HCT116 (cell line): ENCODE results near the gene AQP10. TPM values are rescaled to one million over a fixed set of nuclear protein-coding genes. Genes with fewer than 3 reads are reported as not detected.

Experiments
- ATAC-seq: fragments of 200-7000 bp; cut with Tn5 transposase; 2 replicates; pipeline ENCODE4 v1.9.1; 2020; ENCODE audit warnings: mild to moderate bottlenecking, moderate library complexity
- BruUV-seq: library from RNA; stranded (reverse); fragments of 400-500 nt; replicated peaks from 2 replicates; lab custom pipeline; 2021; lab: Mats Ljungman, UMichigan
- CTCF ChIA-PET: fragments of 300-600 bp; sonication (Branson Sonifier 250); formaldehyde crosslinking; loops from one replicate; lab custom pipeline; 2021; ENCODE audit warnings: antibody characterized with exemption; lab: Charles Lee
- POLR2A ChIA-PET: fragments of 300-600, 350-600 bp; sonication (Branson Sonifier 250); formaldehyde crosslinking; loops from one replicate; lab custom pipeline; 2021; ENCODE audit warnings: antibody characterized with exemption; lab: Charles Lee
- RAD21 ChIA-PET, 2 experiments: fragments of 300-600 bp; sonication (Branson Sonifier 250); formaldehyde crosslinking; loops; one replicate each; lab custom pipeline; 2023; ENCODE audit warnings: low total read pairs in 2 of 2; ENCODE audit not compliant: uncharacterized antibody in 2 of 2, unreplicated experiment in 2 of 2, low non-redundant PET in 1 of 2; lab: Charles Lee
- DNase-seq: peaks from one replicate; pipeline ENCODE4 v3.0.0-alpha.2; 2010; ENCODE audit warnings: low read depth, low spot score
- H2AFZ ChIP-seq: fragments of 200-600 bp; shearing (Covaris generic), sonication (generic); 2 replicates; pipeline ENCODE4 v1.6.1; 2017; ENCODE audit warnings: low read depth, mixed run types, mixed read lengths, antibody characterized with exemption, low read length; ENCODE audit not compliant: poor library complexity, severe bottlenecking
- H3K27ac ChIP-seq: 2 replicates; pipeline ENCODE4 v1.5.1; 2012; ENCODE audit warnings: low read depth, low read length
- H3K27me3 ChIP-seq: fragments of 200-600 bp; sonication (generic); 2 replicates; pipeline ENCODE4 v1.6.1; 2016; ENCODE audit warnings: mixed run types, low read length, mixed read lengths; ENCODE audit not compliant: insufficient read depth
- H3K36me3 ChIP-seq, 2 experiments: fragments of 200-500 bp in 1 of 2; fragments of 200-600 bp in 1 of 2; sonication (Bioruptor generic) in 1 of 2; sonication (generic) in 1 of 2; 2 replicates each; pipeline versions ENCODE4 v1.5.1 to v1.6.1; 2014 to 2016; ENCODE audit warnings: low read length in 2 of 2, inconsistent platforms in 1 of 2, mixed read lengths in 1 of 2, mixed run types in 1 of 2; ENCODE audit not compliant: insufficient read depth in 2 of 2, control insufficient read depth in 1 of 2
- H3K4me1 ChIP-seq, 2 experiments: fragments of 200-600 bp in 1 of 2; sonication (generic) in 1 of 2; 2 replicates each; pipeline versions ENCODE4 v1.5.1 to v1.6.1; 2012 to 2017; ENCODE audit warnings: low read length in 2 of 2, inconsistent platforms in 1 of 2, mild to moderate bottlenecking in 1 of 2, mixed read lengths in 1 of 2, mixed run types in 1 of 2, moderate library complexity in 1 of 2; ENCODE audit not compliant: insufficient read depth in 2 of 2, control insufficient read depth in 1 of 2
- H3K4me2 ChIP-seq: fragments of 200-600 bp; sonication (generic); 2 replicates; pipeline ENCODE4 v1.6.1; 2017; ENCODE audit warnings: mixed run types, low read length, mixed read lengths
- H3K4me3 ChIP-seq, 2 experiments: fragments of 200-600 bp in 1 of 2; sonication (generic) in 1 of 2; replicated peaks in 1 of 2; 2 replicates each; pipeline ENCODE4 v1.5.1; 2011 to 2016; ENCODE audit warnings: low read length in 2 of 2, control low read depth in 1 of 2, low read depth in 1 of 2, mild to moderate bottlenecking in 1 of 2, mixed read lengths in 1 of 2, mixed run types in 1 of 2
- H3K79me2 ChIP-seq: fragments of 200-600 bp; sonication (generic); 2 replicates; pipeline ENCODE4 v1.6.1; 2017; ENCODE audit warnings: mild to moderate bottlenecking, mixed run types, low read length, moderate library complexity, mixed read lengths; ENCODE audit not compliant: insufficient read depth
- H3K9ac ChIP-seq: fragments of 200-600 bp; sonication (generic); 2 replicates; pipeline ENCODE4 v1.6.1; 2016; ENCODE audit warnings: low read length, mixed read lengths
- H3K9me2 ChIP-seq: fragments of 200-600 bp; sonication (generic), shearing (Covaris generic); 2 replicates; pipeline ENCODE4 v1.6.1; 2017; ENCODE audit warnings: mixed run types, mild to moderate bottlenecking, moderate library complexity; ENCODE audit not compliant: insufficient read depth
- H3K9me3 ChIP-seq, 2 experiments: fragments of 200-500 bp in 1 of 2; fragments of 200-600 bp in 1 of 2; sonication (Bioruptor generic) in 1 of 2; sonication (generic) in 1 of 2; 2 replicates each; pipeline ENCODE4 v1.6.1; 2014 to 2017; ENCODE audit warnings: low read length in 2 of 2, mixed read lengths in 2 of 2, inconsistent platforms in 1 of 2, low read depth in 1 of 2, mild to moderate bottlenecking in 1 of 2, mixed run types in 1 of 2, moderate library complexity in 1 of 2; ENCODE audit not compliant: control insufficient read depth in 1 of 2, insufficient read depth in 1 of 2
- H4K20me1 ChIP-seq: fragments of 200-600 bp; sonication (generic), shearing (Covaris generic); 2 replicates; pipeline ENCODE4 v1.6.1; 2017; ENCODE audit warnings: mixed run types, mild to moderate bottlenecking, moderate library complexity; ENCODE audit not compliant: insufficient read depth
- CEBPB ChIP-seq: IDR thresholded peaks from 2 replicates; pipeline ENCODE4 v1.6.1; 2012; ENCODE audit warnings: low read depth
- EGR1 ChIP-seq: IDR thresholded peaks from 2 replicates; pipeline ENCODE4 v1.6.1; 2012; ENCODE audit warnings: low read depth
- ELF1 ChIP-seq: IDR thresholded peaks from 2 replicates; pipeline ENCODE4 v1.6.1; 2012; ENCODE audit warnings: low read depth, borderline replicate concordance
- FOSL1 ChIP-seq: IDR thresholded peaks from 2 replicates; pipeline ENCODE4 v1.6.1; 2012; ENCODE audit warnings: low read depth
- JUND ChIP-seq: IDR thresholded peaks from 2 replicates; pipeline ENCODE4 v1.6.1; 2012
- RAD21 ChIP-seq: IDR thresholded peaks from 2 replicates; pipeline ENCODE4 v1.6.1; 2012; ENCODE audit warnings: low read depth, mild to moderate bottlenecking
- SIN3A ChIP-seq: IDR thresholded peaks from 2 replicates; pipeline ENCODE4 v1.6.1; 2012; ENCODE audit warnings: low read depth
- SP1 ChIP-seq: IDR thresholded peaks from 2 replicates; pipeline ENCODE4 v1.6.1; 2012; ENCODE audit warnings: low read depth
- TCF7L2 ChIP-seq: IDR thresholded peaks from 2 replicates; pipeline ENCODE4 v1.7.0; 2011; ENCODE audit warnings: borderline replicate concordance, inconsistent platforms; ENCODE audit not compliant: insufficient read depth, insufficient read length; ENCODE audit errors: extremely low read depth
- ZNF274 ChIP-seq: fragments of 200-500 bp; sonication (Bioruptor generic); IDR thresholded peaks from 2 replicates; pipeline ENCODE4 v1.6.1; 2014; ENCODE audit warnings: mild to moderate bottlenecking, low read depth, low read length, inconsistent platforms
- intact Hi-C: fragments of 100-400 bp; cut with micrococcal nuclease; formaldehyde crosslinking; loops from 2 replicates; pipeline ENCODE4 v1.10.0; 2022
- total RNA-seq: library from RNA; stranded (reverse); gene quantifications from one replicate; pipeline ENCODE4 v1.2.1, GENCODE V29; 2021; ENCODE audit not compliant: unreplicated experiment
- TF ChIP-seq, protein P1 (sequence below): IDR thresholded peaks from 2 replicates; pipeline ENCODE4 v1.6.1; 2012
- TF ChIP-seq, protein P2 (sequence below): IDR thresholded peaks from 2 replicates; pipeline ENCODE4 v1.6.1; 2012; ENCODE audit warnings: low read depth
- TF ChIP-seq, protein P3 (sequence below), 3 experiments: fragments of 200-600 bp in 1 of 3; sonication (generic) in 1 of 3; IDR thresholded peaks in 2 of 3; conservative IDR thresholded peaks in 1 of 3; 2 replicates each; pipeline ENCODE4 v1.5.1; 2012 to 2017; ENCODE audit warnings: low read depth in 2 of 3, low read length in 2 of 3, antibody characterized with exemption in 1 of 3, borderline replicate concordance in 1 of 3, control low read depth in 1 of 3, mild to moderate bottlenecking in 1 of 3, mixed read lengths in 1 of 3, mixed run types in 1 of 3, moderate library complexity in 1 of 3; ENCODE audit not compliant: insufficient read depth in 1 of 3
- TF ChIP-seq, protein P4 (sequence below): IDR thresholded peaks from 2 replicates; pipeline ENCODE4 v1.6.1; 2012

AQP10 gene
- total RNA-seq, 1 experiment from 2014 or later: not detected

DNA sequence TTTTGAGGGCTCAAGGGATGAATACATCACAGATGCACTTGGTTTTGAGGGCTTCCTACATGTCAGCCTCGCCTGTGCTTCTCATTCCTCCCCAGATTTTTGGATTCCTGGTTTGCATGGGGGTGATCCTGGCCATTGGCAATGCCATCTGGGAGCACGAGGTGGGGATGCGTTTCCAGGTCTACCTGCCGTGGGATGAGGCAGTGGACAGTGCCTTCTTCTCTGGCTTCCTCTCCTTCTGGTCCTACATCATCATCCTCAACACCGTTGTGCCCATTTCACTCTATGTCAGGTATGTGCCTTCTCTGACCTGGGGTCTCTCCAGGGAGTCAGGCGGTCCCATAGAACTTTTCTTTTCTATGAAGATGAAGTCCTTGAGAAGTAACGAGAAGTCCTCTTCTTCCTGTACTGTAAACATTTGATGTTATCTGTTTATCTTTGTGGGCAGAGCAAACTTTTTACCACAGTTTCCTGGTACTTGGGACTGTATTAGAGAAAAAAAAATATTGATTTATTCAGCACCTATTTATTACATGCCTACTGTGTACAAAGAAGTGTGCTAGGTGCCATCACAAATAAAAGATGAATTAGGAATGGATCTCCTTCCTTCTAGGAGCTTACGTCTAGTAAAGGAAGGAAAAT is 16.5 kb downstream of the AQP10 start:
- H3K4me2 ChIP-seq: no peak overlapping the region
- H3K79me2 ChIP-seq: no peaks in the 10 kb centered on the region
- no peak overlapping the region for H3K9ac ChIP-seq
- peaks cover 0 to 8% of the 10 kb centered on the region in 2 experiments; a peak in 2 of 4 replicates for H3K36me3 ChIP-seq
- BruUV-seq: no TSS peak
- TF ChIP-seq, protein P1, sequence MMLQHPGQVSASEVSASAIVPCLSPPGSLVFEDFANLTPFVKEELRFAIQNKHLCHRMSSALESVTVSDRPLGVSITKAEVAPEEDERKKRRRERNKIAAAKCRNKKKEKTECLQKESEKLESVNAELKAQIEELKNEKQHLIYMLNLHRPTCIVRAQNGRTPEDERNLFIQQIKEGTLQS: no peak
- TF ChIP-seq, protein P2, sequence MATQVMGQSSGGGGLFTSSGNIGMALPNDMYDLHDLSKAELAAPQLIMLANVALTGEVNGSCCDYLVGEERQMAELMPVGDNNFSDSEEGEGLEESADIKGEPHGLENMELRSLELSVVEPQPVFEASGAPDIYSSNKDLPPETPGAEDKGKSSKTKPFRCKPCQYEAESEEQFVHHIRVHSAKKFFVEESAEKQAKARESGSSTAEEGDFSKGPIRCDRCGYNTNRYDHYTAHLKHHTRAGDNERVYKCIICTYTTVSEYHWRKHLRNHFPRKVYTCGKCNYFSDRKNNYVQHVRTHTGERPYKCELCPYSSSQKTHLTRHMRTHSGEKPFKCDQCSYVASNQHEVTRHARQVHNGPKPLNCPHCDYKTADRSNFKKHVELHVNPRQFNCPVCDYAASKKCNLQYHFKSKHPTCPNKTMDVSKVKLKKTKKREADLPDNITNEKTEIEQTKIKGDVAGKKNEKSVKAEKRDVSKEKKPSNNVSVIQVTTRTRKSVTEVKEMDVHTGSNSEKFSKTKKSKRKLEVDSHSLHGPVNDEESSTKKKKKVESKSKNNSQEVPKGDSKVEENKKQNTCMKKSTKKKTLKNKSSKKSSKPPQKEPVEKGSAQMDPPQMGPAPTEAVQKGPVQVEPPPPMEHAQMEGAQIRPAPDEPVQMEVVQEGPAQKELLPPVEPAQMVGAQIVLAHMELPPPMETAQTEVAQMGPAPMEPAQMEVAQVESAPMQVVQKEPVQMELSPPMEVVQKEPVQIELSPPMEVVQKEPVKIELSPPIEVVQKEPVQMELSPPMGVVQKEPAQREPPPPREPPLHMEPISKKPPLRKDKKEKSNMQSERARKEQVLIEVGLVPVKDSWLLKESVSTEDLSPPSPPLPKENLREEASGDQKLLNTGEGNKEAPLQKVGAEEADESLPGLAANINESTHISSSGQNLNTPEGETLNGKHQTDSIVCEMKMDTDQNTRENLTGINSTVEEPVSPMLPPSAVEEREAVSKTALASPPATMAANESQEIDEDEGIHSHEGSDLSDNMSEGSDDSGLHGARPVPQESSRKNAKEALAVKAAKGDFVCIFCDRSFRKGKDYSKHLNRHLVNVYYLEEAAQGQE: no peak
- TF ChIP-seq RAD21 (no peak), ZNF274 (no peak), ELF1 (no peak), SP1 (no peak), CEBPB (no peak), TCF7L2 (no peak), EGR1 (no peak), SIN3A (no peak), FOSL1 (no peak), JUND (no peak)
- TF ChIP-seq, protein P3, sequence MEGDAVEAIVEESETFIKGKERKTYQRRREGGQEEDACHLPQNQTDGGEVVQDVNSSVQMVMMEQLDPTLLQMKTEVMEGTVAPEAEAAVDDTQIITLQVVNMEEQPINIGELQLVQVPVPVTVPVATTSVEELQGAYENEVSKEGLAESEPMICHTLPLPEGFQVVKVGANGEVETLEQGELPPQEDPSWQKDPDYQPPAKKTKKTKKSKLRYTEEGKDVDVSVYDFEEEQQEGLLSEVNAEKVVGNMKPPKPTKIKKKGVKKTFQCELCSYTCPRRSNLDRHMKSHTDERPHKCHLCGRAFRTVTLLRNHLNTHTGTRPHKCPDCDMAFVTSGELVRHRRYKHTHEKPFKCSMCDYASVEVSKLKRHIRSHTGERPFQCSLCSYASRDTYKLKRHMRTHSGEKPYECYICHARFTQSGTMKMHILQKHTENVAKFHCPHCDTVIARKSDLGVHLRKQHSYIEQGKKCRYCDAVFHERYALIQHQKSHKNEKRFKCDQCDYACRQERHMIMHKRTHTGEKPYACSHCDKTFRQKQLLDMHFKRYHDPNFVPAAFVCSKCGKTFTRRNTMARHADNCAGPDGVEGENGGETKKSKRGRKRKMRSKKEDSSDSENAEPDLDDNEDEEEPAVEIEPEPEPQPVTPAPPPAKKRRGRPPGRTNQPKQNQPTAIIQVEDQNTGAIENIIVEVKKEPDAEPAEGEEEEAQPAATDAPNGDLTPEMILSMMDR (IDR thresholded peaks at IDR 0.05 in 2 of 3, conservative IDR thresholded peaks at IDR 0.05 in 1 of 3; ENCODE audit: borderline replicate concordance in 1 of 3, insufficient read depth in 1 of 3, low read depth in 2 of 3, low read length in 2 of 3): no peak
- TF ChIP-seq, protein P4, sequence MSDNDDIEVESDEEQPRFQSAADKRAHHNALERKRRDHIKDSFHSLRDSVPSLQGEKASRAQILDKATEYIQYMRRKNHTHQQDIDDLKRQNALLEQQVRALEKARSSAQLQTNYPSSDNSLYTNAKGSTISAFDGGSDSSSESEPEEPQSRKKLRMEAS: no peak
- TF ChIP-seq, all 23 proteins: peak for 0
- no peaks in the 10 kb centered on the region for H4K20me1 ChIP-seq
- peaks cover 0 to 4% of the 10 kb centered on the region in 2 experiments; a peak in 1 of 4 replicates for H3K4me1 ChIP-seq
- RAD21 ChIA-PET: interaction anchor here in 1 of 2 experiments (0.6 kb wide), 2 partner anchors 138 to 985 kb away, joined by 3 to 5 read pairs; no protein-coding TSS in a partner anchor
- no peak for ATAC-seq
- H3K27ac ChIP-seq: no peak overlapping the region
- CTCF ChIA-PET: interaction anchor here (3.1 kb wide), 1 partner anchor 11 kb away, joined by 32 read pairs; the partner anchor contains the start of gene ATP8B2
- no peaks in the 10 kb centered on the region for H3K9me2 ChIP-seq
- POLR2A ChIA-PET: no interaction called here
- H3K9me3 ChIP-seq: no peaks in the 10 kb centered on the region
- DNase-seq: no peak
- intact Hi-C loops: loop anchor here (5.0 kb wide), 1 partner anchor 150 kb away; no protein-coding TSS in a partner anchor
- no peaks in the 10 kb centered on the region for H3K27me3 ChIP-seq
- no peak overlapping the region for H2AFZ ChIP-seq
- no peak overlapping the region for H3K4me3 ChIP-seq
